NCI-H2171 treated with DMSO at 0.1 percent for 48 hours (cell line): ENCODE measurements around the gene RALGDS.
"Not testable (repeated sequence)": the region's sequence is repeated elsewhere in the genome, so short reads cannot be mapped to it uniquely, and the experiment has no call there.

Experiments
- DNase-seq: peaks from one replicate; lab custom pipeline; 2025; lab: John Stamatoyannopoulos, UW

The RALGDS gene

DNA sequence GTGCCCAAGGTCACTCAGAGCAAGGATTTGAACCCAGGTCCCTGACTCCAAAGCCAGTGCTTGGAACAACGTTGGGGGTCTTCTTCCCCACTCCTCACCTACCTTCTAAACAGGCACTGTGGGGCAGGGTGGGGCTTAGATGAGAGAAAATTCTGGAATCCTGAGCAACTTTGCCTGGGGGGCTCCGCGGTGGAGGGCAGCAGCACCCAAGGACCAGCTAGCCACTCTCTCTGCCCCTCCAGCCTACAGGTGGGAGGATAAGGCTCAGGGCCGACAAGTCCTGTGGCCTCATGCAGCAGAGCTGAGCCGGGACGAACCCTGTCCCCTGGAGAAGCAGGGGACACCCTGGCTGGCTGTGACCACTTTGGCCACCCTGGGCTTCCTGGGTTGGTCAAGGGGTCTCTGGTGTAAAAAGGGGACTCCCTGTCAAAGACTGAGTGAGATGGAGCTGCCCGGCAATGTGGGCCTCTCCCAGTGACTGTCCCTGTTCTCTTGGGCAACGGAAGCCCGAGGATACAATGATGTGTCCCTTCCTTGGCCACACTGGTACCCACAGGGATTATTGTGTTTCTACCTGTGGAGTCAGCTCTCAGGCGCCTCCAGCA is 32.8 kb downstream of the RALGDS start:
- DNase-seq: no peak

GRCh38 chr9:133087429-133088145 is 33.5 kb downstream of the RALGDS start:
- DNase-seq: peak; percentile 14

DNA sequence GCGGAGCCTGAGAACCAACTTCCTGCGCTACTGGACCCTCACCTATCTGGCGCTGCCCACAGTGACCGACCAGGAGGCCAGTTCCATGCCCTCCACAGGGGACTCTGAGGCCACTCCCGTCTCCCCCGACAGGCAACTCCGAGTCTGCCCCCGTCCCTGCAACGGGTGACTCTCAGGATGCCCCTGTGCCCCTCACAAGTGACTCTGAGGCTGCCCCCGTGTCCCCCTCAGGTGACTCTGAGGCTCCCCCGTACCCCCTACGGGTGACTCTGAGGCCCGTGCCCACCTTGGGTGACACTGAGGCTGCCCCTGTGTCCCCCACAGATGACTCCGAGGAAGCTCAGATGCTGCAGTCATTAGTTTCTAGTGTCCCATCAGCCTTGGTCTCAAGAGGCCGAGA is 34.1 kb downstream of the RALGDS start:
- DNase-seq: no peak

- not testable (repeated sequence) for DNase-seq
Observed at GRCh38 chr9:133086212-133086860, 34.7 kb downstream of the RALGDS start.

DNA sequence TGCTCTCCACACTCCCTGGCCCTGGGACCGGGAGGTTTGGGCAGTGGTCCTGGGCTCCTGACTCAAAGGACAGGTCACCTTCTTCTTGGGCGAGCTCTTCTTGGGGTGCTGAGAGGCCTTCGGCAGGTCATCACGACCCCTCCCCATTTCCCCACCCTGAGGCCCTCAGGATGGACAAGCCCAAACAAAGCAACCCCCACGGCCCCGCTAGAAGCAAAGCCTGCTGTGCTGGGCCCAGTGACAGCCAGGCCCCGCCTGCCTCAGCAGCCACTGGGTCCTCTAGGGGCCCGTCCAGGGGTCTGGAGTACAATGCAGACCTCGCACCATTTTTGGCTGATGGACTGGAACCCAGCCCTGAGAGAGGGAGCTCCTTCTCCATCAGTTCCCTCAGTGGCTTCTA is 37.4 kb downstream of the RALGDS start:
- DNase-seq: not testable (repeated sequence)

- not testable (repeated sequence) for DNase-seq
Observed at GRCh38 chr9:133081957-133082644, 38.9 kb downstream of the RALGDS start.

DNA sequence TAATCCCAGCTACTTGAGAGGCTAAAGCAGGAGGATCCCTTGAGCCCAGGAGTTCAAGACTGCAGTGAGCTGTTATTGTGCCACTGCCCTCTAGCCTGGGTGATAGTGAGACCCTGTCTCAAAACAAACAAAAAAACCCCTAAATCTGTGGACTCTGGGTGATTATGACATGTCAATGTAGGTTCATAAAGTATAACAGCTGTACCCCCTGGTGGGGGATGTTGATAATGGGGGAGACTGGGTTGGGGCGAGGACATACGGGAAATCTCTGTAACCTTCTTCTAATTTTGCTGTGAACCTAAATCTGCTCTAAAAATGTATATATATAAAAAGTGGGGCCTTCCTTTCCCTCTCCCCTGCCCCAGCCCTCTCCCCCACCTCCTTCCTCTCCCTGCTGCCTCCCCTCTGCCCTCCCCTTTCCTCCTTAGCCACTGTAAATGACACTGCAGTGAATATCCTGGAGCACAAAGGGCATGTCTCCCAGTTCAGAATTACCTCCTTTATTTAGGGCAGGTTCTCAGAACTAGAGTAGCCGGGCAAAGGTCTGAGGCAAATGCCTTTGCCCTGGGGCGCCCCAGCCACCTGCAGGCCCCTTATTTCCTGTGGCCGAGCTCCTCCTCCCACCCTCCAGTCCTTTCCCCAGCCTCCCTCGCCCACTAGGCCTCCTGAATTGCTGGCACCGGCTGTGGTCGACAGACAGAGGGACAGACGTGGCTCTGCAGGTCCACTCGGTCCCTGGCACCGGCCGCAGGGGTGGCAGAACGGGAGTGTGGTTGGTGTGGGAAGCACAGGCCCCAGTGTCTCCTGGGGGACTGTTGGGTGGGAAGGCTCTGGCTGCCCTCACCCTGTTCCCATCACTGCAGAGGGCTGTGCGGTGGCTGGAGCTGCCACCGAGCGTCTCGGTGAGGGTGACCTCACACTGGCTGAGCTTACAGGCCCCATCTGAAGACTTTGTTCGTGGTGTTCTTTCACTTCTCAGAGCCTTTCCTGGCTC is 40.0 kb downstream of the RALGDS start:
- not testable (repeated sequence) for DNase-seq

DNA sequence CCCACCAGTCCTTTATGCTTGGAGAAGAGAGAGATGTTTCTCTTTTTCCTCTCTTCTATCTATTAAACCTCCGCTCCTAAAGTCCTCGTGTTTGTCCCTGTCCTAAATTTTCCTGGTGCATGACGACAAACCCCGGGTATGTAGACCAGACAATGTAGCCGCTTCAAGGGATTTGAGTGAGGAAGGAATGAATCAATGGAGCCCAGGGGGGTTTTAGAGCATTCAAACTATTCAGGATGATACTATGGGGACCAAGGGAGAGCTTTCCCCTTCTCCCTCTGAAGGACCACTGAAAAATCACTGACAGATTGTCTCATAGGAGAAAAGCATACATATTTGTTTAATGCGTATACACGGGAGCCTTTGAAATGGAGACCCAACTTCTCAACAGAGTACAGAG is 40.9 kb downstream of the RALGDS start:
- no peak for DNase-seq

DNA sequence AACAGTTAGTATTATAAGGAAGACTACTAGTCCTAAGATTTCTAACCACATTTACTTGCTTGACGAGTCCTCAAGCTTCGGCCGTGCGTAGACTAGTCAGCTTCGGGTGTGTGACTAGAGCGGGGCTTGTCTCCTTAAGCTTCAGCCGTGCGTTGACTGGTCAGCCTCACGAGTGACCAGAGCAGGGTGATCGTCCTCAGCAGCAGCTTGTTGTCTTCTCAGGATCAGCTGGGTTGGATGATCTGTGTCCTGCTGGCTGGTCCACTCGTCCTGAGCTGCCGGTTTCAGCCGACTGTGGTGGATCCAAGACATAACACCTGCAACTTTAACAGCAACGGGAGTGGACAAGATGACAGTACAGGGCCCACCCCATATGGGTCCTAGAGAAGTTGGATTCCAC is 42.6 kb downstream of the RALGDS start:
- DNase-seq: no peak

- DNase-seq: no peak
Observed at GRCh38 chr9:133076691-133077090, 44.3 kb downstream of the RALGDS start.

DNA sequence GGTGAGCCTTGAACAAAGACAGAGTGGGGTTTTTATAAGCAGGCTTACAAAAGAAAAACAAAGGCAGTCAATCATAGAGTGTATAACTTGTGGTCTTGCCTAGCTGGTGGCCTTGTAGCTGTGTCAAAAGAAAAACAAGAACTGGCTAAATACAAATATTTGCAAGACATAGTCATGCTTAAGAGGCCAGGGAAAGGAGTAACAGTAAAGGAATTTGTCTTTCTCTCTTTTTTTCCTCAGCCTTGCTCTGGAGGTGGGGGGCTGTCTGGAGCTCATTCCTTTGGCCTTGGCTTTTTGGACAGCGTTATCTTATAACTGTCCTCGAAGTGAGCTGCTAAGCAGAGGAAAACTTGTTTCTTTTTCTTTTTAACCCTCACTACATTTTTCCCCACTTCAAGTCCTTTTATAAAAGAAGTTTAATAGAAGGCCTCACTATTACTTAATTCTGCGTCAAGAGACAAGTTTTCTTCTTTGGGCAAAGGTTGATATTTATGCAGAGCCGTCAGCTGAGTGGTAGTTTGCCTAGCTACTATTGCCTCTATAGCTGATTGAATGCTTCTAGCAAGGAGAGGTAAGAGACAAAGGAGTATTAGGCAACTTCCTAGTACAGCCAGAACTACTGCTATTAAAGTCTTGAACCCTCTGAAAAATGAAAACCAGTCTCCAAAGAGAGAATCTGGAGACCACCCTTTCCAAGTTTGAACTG is 45.0 kb downstream of the RALGDS start:
- no peak for DNase-seq

DNA sequence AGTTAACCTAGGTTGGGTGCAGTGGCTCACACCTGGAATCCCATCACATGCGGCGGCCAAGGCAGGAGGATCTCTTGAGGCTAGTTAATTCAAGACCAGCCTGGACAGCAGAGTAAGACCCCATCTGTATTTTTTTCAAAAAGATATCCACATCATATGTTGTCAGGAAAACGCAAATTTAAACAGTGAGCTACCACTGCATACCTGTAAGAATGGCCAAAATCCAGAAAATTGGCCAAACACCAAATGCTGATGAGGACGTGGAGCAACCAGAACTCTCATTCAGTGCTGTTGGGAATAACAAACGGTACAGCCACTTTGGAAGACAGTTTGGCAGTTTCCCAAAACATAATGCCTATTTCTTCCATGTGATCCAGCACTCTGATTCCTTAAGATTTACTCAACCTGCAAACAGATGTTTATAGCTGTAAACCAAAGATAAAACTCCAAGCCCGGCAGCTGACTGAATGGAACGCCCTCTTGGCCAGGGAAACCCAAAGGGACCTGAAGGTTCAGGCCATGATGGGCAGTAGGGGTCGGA is 46.9 kb downstream of the RALGDS start:
- DNase-seq: peak; percentile 29

DNA sequence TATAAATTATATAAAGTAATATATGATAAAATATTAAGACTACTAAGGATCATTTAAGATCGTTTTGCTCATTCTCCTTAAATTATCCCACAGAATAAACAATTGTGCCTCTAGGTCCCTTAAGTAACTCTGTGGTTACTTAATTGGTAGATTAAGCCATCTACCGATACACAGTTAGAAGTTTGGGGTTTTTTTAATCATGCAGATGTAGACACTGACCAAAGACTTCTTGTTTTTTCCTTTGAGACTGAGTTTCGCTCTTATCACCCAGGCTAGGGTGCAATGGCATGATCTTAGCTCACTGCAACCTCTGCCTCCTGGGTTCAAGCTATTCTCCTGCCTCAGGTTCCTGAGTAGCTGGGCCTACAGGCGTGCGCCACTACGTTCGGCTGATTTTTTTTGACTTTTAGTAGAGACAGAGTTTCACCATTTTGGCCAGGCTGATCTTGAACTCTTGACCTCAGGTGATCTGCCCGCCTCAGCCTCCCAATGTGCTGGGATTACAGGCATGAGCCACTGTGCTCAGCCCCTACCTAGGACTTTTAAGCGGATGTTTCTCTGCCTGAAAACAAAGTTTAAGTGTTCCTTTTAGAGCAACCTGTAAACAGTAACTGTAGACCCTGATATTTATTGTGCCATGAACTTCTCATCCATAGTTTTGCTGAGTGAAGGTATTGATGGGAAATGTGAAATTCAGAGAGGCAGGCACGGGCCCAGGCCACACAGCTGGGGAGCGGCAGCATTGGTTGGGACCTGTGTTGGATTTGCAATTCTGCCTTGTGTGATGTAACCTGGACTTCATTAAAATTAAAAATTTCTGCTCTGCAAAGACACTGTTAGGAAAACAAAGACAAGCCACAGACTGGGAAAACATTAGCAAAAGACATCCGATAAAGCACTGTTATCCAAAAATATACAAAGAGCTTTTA is 47.7 kb downstream of the RALGDS start:
- DNase-seq: no peak

DNA sequence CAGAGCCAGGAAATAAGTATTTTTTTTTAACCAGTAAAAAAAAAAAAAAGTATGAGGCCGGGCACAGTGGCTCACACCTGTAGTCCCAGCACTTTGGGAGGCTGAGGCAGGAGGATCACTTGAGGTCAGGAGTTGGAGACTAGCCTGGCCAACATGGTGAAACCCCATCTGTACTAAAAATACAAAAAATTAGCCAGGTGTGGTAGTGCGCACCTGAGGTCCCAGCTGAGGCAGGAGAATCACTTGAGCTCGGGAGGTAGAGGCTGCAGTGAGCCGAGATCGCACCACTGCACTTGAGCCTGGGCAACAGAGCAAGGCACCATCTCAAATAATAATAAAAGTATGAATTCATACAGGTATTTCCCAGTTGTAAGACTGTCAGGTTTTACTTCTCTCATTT is 48.8 kb downstream of the RALGDS start:
- not testable (repeated sequence) for DNase-seq

GRCh38 chr9:133071484-133072150 is 49.4 kb downstream of the RALGDS start:
- DNase-seq: no peak

- DNase-seq: not testable (repeated sequence)
Observed at GRCh38 chr9:133070985-133071384, 50.1 kb downstream of the RALGDS start.

GRCh38 chr9:133070500-133070961 is 50.5 kb downstream of the RALGDS start:
- not testable (repeated sequence) for DNase-seq

DNA sequence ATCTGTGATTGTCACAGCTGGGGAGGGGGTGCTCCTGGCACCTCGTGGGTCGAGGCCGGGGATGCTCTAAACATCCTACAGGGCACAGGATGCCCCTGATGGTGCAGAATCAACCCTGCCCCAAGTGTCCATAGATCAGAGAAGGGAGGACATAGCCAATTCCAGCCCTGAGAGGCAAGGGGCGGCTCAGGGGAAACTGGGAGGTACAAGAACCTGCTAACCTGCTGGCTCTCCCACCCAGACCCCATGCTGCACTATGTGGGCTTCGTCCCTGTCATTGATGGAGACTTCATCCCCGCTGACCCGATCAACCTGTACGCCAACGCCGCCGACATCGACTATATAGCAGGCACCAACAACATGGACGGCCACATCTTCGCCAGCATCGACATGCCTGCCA is 52.6 kb downstream of the RALGDS start:
- DNase-seq: not testable (repeated sequence)

GRCh38 chr9:133067813-133068212 is 53.2 kb downstream of the RALGDS start:
- DNase-seq: peak; percentile 34
